K562 (cell line): ENCODE data around the gene ABHD16A. TPM values are rescaled to one million over a fixed set of nuclear protein-coding genes. Genes with fewer than 3 reads are reported as not detected.

Experiments
- ATF7 ChIP-seq: fragments of 450-650 bp; IDR thresholded peaks from 2 replicates; pipeline ENCODE4 v1.7.1; 2014; ENCODE audit warnings: mild to moderate bottlenecking, moderate library complexity
- HLTF ChIP-seq: fragments of 450-650 bp; IDR thresholded peaks from 2 replicates; pipeline ENCODE4 v1.6.1; 2016
- KLF10 ChIP-seq: fragments of 250-450 bp; sonication (Bioruptor Pico); IDR thresholded peaks from 2 replicates; pipeline ENCODE4 v1.6.1; 2021; ENCODE audit warnings: matching md5 sums
- SETDB1 ChIP-seq: IDR thresholded peaks from one replicate; pipeline ENCODE4 v1.6.1; 2012; ENCODE audit warnings: low read length, control low read depth, inconsistent platforms
- SIX5 ChIP-seq, 2 experiments: IDR thresholded peaks; 2 replicates each; pipeline ENCODE4 v1.6.1; 2011; ENCODE audit warnings: low read length in 2 of 2, borderline replicate concordance in 1 of 2, low read depth in 1 of 2, mild to moderate bottlenecking in 1 of 2, moderate library complexity in 1 of 2; ENCODE audit not compliant: insufficient read depth in 1 of 2
- TRIM28 ChIP-seq: fragments of 450-650 bp; IDR thresholded peaks from 2 replicates; pipeline ENCODE4 v1.6.1; 2017
- ZEB2 ChIP-seq: fragments of 450-650 bp; IDR thresholded peaks from 2 replicates; pipeline ENCODE4 v1.6.1; 2016
- ZFP30 ChIP-seq: fragments of 250-450 bp; sonication (Bioruptor Pico); IDR thresholded peaks from 2 replicates; pipeline ENCODE4 v1.8.0; 2022; ENCODE audit warnings: moderate library complexity, mild to moderate bottlenecking, inconsistent platforms, borderline replicate concordance
- ZNF140 ChIP-seq: fragments of 250-450 bp; sonication (Bioruptor Pico); IDR thresholded peaks from 2 replicates; pipeline ENCODE4 v1.8.0; 2021; ENCODE audit warnings: moderate library complexity, mild to moderate bottlenecking, inconsistent platforms
- polyA plus RNA-seq, 8 experiments: library from polyadenylated mRNA; depleted of rRNA in 4 of 8; stranded (reverse) in 5 of 8; unstranded in 3 of 8; fragments of >200 nt; fragmentation: Nextera tagmentation in 2 of 8; fragmentation: Illumina TruSeq in 1 of 8; extraction: Ambion mirVana in 2 of 8; extraction: Trizol in 1 of 8; gene quantifications; 2 replicates each; pipeline versions ENCODE4 v1.2.1 to v1.2.3, GENCODE V29; 2011 to 2014; ENCODE audit warnings: inconsistent platforms in 1 of 8, missing spikeins in 1 of 8
- total RNA-seq, 7 experiments: library from RNA; depleted of rRNA in 6 of 7; stranded (reverse); fragments of >200 nt in 6 of 7; fragmentation: Illumina TruSeq in 2 of 7; extraction: Trizol in 2 of 7; gene quantifications; 2 replicates each; pipeline versions ENCODE4 v1.2.1 to v1.2.3, GENCODE V29; 2011 to 2021; ENCODE audit warnings: low replicate concordance in 1 of 7
- TF ChIP-seq, protein P1 (sequence below): fragments of 250-450 bp; sonication (Bioruptor Pico); IDR thresholded peaks from 2 replicates; pipeline ENCODE4 v1.4.0; 2020
- TF ChIP-seq, protein P2 (sequence below), 3 experiments: fragments of 200-800 bp in 1 of 3; fragments of 250-450 bp in 1 of 3; fragments of 450-650 bp in 1 of 3; sonication (Bioruptor Pico) in 1 of 3; sonication (Bioruptor generic) in 1 of 3; formaldehyde crosslinking in 1 of 3; IDR thresholded peaks; 2 replicates each; pipeline versions ENCODE4 v1.6.1 to v1.8.0; 2016 to 2022; ENCODE audit warnings: mild to moderate bottlenecking in 2 of 3, missing genetic modification characterization in 2 of 3, missing compliant biosample characterization in 1 of 3, moderate library complexity in 1 of 3
- TF ChIP-seq, protein P3 (sequence below): fragments of 250-450 bp; sonication (Bioruptor Pico); IDR thresholded peaks from 2 replicates; pipeline ENCODE4 v1.8.0; 2022; ENCODE audit warnings: moderate library complexity, mild to moderate bottlenecking, inconsistent platforms
- TF ChIP-seq, protein P4 (sequence below): IDR thresholded peaks from 2 replicates; pipeline ENCODE4 v1.6.1; 2014; ENCODE audit warnings: antibody characterized with exemption
- TF ChIP-seq, protein P5 (sequence below): fragments of 450-650 bp; IDR thresholded peaks from 2 replicates; pipeline ENCODE4 v1.6.1; 2018; ENCODE audit warnings: mild to moderate bottlenecking, low read depth; ENCODE audit not compliant: partially characterized antibody

Gene ABHD16A
- total and polyA plus RNA-seq, 9 of the 15 experiments (the other 6 are each of a cell fraction or from before 2014, with no cell fraction given) = 25.8 to 120 (median 81.6) TPM

DNA sequence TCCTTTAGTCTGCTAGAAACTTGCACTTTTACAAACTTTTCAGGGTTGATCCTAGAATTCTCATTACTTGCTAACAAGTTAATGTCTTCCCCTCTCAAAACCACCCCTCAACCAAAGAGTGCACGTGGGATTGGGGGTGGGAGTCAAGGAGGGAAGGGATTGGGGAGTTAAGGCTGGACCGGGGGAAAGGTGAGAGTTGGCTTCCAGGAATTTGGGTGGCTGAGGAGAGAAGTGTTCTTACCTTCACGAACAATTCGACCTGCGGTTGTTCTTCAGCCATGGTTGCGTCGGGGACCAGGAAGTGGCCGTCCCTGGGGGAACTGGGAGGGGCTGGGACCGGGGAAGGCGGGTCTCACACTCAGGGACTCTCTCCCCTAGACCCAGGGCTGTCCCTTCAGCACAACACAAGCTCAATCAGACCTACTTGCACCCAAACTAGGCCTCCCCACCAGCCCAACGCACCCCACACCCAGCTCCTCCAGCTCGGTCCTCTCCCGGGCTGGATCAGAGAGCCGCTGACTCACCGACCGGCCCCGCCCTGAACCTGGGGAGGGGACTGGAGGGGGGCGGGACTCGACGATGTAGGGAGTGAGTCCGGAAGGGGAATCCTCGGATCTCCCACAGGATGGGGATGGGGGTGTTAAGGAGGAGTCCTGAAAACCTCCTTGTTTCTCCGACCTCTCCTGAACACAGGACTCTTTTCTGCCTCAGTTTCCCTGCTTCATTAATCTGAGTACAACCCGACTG lies 33.1 kb upstream of the ABHD16A start, which contains the start of gene CLIC1 (continued):
- no peak for TF ChIP-seq ZEB2
- TF ChIP-seq, protein P1, sequence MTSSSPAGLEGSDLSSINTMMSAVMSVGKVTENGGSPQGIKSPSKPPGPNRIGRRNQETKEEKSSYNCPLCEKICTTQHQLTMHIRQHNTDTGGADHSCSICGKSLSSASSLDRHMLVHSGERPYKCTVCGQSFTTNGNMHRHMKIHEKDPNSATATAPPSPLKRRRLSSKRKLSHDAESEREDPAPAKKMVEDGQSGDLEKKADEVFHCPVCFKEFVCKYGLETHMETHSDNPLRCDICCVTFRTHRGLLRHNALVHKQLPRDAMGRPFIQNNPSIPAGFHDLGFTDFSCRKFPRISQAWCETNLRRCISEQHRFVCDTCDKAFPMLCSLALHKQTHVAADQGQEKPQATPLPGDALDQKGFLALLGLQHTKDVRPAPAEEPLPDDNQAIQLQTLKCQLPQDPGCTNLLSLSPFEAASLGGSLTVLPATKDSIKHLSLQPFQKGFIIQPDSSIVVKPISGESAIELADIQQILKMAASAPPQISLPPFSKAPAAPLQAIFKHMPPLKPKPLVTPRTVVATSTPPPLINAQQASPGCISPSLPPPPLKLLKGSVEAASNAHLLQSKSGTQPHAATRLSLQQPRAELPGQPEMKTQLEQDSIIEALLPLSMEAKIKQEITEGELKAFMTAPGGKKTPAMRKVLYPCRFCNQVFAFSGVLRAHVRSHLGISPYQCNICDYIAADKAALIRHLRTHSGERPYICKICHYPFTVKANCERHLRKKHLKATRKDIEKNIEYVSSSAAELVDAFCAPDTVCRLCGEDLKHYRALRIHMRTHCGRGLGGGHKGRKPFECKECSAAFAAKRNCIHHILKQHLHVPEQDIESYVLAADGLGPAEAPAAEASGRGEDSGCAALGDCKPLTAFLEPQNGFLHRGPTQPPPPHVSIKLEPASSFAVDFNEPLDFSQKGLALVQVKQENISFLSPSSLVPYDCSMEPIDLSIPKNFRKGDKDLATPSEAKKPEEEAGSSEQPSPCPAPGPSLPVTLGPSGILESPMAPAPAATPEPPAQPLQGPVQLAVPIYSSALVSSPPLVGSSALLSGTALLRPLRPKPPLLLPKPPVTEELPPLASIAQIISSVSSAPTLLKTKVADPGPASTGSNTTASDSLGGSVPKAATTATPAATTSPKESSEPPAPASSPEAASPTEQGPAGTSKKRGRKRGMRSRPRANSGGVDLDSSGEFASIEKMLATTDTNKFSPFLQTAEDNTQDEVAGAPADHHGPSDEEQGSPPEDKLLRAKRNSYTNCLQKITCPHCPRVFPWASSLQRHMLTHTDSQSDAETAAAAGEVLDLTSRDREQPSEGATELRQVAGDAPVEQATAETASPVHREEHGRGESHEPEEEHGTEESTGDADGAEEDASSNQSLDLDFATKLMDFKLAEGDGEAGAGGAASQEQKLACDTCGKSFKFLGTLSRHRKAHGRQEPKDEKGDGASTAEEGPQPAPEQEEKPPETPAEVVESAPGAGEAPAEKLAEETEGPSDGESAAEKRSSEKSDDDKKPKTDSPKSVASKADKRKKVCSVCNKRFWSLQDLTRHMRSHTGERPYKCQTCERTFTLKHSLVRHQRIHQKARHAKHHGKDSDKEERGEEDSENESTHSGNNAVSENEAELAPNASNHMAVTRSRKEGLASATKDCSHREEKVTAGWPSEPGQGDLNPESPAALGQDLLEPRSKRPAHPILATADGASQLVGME (CRISPR knock-in tag) = no peak
- TF ChIP-seq KLF10 (CRISPR knock-in tag) = 0 out of 2 replicates have a peak, but pooled peaks have one; percentile 62
- TF ChIP-seq, protein P2, sequence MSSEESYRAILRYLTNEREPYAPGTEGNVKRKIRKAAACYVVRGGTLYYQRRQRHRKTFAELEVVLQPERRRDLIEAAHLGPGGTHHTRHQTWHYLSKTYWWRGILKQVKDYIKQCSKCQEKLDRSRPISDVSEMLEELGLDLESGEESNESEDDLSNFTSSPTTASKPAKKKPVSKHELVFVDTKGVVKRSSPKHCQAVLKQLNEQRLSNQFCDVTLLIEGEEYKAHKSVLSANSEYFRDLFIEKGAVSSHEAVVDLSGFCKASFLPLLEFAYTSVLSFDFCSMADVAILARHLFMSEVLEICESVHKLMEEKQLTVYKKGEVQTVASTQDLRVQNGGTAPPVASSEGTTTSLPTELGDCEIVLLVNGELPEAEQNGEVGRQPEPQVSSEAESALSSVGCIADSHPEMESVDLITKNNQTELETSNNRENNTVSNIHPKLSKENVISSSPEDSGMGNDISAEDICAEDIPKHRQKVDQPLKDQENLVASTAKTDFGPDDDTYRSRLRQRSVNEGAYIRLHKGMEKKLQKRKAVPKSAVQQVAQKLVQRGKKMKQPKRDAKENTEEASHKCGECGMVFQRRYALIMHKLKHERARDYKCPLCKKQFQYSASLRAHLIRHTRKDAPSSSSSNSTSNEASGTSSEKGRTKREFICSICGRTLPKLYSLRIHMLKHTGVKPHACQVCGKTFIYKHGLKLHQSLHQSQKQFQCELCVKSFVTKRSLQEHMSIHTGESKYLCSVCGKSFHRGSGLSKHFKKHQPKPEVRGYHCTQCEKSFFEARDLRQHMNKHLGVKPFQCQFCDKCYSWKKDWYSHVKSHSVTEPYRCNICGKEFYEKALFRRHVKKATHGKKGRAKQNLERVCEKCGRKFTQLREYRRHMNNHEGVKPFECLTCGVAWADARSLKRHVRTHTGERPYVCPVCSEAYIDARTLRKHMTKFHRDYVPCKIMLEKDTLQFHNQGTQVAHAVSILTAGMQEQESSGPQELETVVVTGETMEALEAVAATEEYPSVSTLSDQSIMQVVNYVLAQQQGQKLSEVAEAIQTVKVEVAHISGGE (CRISPR knock-in tag; IDR thresholded peaks at IDR 0.05) = peak in 1 of 3 experiments; percentile 35; a peak in 1 of 6 replicates
- TF ChIP-seq, protein P3, sequence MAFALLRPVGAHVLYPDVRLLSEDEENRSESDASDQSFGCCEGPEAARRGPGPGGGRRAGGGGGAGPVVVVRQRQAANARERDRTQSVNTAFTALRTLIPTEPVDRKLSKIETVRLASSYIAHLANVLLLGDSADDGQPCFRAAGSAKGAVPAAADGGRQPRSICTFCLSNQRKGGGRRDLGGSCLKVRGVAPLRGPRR (CRISPR knock-in tag) = no peak
- no peak for TF ChIP-seq ZNF140
- TF ChIP-seq TRIM28 = peak; percentile 70; the same call in 1 of the 2 replicates
- no peak for TF ChIP-seq ATF7
- TF ChIP-seq ZFP30 (CRISPR knock-in tag) = no peak; the same call in 1 of the 2 replicates
- TF ChIP-seq SIX5 (IDR thresholded peaks at IDR 0.05; ENCODE audit: borderline replicate concordance in 1 of 2, insufficient read depth in 1 of 2, low read depth in 1 of 2, low read length in 2 of 2) = no peak
- TF ChIP-seq, protein P4, sequence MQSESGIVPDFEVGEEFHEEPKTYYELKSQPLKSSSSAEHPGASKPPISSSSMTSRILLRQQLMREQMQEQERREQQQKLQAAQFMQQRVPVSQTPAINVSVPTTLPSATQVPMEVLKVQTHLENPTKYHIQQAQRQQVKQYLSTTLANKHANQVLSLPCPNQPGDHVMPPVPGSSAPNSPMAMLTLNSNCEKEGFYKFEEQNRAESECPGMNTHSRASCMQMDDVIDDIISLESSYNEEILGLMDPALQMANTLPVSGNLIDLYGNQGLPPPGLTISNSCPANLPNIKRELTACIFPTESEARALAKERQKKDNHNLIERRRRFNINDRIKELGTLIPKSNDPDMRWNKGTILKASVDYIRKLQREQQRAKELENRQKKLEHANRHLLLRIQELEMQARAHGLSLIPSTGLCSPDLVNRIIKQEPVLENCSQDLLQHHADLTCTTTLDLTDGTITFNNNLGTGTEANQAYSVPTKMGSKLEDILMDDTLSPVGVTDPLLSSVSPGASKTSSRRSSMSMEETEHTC = no peak
- TF ChIP-seq SETDB1 = no peak
- TF ChIP-seq, protein P5, sequence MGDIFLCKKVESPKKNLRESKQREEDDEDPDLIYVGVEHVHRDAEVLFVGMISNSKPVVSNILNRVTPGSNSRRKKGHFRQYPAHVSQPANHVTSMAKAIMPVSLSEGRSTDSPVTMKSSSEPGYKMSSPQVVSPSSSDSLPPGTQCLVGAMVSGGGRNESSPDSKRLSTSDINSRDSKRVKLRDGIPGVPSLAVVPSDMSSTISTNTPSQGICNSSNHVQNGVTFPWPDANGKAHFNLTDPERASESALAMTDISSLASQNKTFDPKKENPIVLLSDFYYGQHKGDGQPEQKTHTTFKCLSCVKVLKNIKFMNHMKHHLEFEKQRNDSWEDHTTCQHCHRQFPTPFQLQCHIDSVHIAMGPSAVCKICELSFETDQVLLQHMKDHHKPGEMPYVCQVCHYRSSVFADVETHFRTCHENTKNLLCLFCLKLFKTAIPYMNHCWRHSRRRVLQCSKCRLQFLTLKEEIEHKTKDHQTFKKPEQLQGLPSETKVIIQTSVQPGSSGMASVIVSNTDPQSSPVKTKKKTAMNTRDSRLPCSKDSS = no peak
- no peak for TF ChIP-seq HLTF
